ENCODE results near the gene RPL22.

DNA sequence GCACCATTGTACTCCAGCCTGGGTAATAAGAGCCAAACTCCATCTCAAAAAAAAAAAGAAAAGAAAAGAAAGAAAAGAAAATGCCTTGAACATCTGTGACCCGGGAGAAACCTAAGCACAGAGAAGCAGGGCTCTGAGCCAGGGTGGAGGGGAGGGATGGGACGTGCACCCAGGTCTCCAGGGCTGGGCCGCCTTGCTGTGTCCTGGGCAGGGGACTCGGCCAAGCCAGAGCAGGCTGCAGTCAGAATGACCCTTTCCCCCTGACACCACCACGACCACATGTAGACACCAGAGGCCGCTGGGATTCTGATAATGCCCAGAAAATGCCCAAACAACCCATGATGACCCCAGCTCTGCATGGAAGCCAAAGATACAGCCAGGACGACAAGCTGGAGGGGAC is 37.1 kb downstream of the RPL22 start:
- TF ChIP-seq, protein P1, sequence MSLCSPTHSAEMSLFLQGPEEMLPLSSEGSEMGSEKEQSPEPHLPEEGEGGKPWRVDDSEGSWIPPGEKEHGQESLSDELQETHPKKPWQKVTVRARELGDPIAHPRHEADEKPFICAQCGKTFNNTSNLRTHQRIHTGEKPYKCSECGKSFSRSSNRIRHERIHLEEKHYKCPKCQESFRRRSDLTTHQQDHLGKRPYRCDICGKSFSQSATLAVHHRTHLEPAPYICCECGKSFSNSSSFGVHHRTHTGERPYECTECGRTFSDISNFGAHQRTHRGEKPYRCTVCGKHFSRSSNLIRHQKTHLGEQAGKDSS (CRISPR knock-in tag; IDR thresholded peaks at IDR 0.05; ENCODE audit: borderline replicate concordance, low read depth): no peak
- no peak for TF ChIP-seq SOX6 (IDR thresholded peaks at IDR 0.05)
- TF ChIP-seq SOX6 (CRISPR knock-in tag; IDR thresholded peaks at IDR 0.05): no peak
- TF ChIP-seq YY1 (IDR thresholded peaks at IDR 0.05; ENCODE audit: insufficient read depth, insufficient replicate concordance, low read depth, low read length): no peak
- TF ChIP-seq EP300 (IDR thresholded peaks at IDR 0.05; ENCODE audit: low read depth in 2 of 2, low read length in 2 of 2): no peak
- no peak for TF ChIP-seq EP300 (CRISPR knock-in tag; IDR thresholded peaks at IDR 0.05; ENCODE audit: borderline replicate concordance)
- TF ChIP-seq, protein P2, sequence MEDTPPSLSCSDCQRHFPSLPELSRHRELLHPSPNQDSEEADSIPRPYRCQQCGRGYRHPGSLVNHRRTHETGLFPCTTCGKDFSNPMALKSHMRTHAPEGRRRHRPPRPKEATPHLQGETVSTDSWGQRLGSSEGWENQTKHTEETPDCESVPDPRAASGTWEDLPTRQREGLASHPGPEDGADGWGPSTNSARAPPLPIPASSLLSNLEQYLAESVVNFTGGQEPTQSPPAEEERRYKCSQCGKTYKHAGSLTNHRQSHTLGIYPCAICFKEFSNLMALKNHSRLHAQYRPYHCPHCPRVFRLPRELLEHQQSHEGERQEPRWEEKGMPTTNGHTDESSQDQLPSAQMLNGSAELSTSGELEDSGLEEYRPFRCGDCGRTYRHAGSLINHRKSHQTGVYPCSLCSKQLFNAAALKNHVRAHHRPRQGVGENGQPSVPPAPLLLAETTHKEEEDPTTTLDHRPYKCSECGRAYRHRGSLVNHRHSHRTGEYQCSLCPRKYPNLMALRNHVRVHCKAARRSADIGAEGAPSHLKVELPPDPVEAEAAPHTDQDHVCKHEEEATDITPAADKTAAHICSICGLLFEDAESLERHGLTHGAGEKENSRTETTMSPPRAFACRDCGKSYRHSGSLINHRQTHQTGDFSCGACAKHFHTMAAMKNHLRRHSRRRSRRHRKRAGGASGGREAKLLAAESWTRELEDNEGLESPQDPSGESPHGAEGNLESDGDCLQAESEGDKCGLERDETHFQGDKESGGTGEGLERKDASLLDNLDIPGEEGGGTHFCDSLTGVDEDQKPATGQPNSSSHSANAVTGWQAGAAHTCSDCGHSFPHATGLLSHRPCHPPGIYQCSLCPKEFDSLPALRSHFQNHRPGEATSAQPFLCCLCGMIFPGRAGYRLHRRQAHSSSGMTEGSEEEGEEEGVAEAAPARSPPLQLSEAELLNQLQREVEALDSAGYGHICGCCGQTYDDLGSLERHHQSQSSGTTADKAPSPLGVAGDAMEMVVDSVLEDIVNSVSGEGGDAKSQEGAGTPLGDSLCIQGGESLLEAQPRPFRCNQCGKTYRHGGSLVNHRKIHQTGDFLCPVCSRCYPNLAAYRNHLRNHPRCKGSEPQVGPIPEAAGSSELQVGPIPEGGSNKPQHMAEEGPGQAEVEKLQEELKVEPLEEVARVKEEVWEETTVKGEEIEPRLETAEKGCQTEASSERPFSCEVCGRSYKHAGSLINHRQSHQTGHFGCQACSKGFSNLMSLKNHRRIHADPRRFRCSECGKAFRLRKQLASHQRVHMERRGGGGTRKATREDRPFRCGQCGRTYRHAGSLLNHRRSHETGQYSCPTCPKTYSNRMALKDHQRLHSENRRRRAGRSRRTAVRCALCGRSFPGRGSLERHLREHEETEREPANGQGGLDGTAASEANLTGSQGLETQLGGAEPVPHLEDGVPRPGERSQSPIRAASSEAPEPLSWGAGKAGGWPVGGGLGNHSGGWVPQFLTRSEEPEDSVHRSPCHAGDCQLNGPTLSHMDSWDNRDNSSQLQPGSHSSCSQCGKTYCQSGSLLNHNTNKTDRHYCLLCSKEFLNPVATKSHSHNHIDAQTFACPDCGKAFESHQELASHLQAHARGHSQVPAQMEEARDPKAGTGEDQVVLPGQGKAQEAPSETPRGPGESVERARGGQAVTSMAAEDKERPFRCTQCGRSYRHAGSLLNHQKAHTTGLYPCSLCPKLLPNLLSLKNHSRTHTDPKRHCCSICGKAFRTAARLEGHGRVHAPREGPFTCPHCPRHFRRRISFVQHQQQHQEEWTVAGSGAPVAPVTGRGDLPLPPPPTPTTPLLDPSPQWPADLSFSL (CRISPR knock-in tag; IDR thresholded peaks at IDR 0.05): no peak
- no peak for TF ChIP-seq IRF2 (CRISPR knock-in tag; IDR thresholded peaks at IDR 0.05)
- TF ChIP-seq POLR2AphosphoS5 (IDR thresholded peaks at IDR 0.05; ENCODE audit: low read depth, low read length): no peak
- TF ChIP-seq, protein P3, sequence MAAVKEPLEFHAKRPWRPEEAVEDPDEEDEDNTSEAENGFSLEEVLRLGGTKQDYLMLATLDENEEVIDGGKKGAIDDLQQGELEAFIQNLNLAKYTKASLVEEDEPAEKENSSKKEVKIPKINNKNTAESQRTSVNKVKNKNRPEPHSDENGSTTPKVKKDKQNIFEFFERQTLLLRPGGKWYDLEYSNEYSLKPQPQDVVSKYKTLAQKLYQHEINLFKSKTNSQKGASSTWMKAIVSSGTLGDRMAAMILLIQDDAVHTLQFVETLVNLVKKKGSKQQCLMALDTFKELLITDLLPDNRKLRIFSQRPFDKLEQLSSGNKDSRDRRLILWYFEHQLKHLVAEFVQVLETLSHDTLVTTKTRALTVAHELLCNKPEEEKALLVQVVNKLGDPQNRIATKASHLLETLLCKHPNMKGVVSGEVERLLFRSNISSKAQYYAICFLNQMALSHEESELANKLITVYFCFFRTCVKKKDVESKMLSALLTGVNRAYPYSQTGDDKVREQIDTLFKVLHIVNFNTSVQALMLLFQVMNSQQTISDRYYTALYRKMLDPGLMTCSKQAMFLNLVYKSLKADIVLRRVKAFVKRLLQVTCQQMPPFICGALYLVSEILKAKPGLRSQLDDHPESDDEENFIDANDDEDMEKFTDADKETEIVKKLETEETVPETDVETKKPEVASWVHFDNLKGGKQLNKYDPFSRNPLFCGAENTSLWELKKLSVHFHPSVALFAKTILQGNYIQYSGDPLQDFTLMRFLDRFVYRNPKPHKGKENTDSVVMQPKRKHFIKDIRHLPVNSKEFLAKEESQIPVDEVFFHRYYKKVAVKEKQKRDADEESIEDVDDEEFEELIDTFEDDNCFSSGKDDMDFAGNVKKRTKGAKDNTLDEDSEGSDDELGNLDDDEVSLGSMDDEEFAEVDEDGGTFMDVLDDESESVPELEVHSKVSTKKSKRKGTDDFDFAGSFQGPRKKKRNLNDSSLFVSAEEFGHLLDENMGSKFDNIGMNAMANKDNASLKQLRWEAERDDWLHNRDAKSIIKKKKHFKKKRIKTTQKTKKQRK (IDR thresholded peaks at IDR 0.05; ENCODE audit: low read length): no peak
- TF ChIP-seq BHLHE40 (IDR thresholded peaks at IDR 0.05; ENCODE audit: low read length): no peak
- TF ChIP-seq NFE2L1 (CRISPR knock-in tag; IDR thresholded peaks at IDR 0.05; ENCODE audit: borderline replicate concordance): no peak
- TF ChIP-seq RAD21 (CRISPR knock-in tag; IDR thresholded peaks at IDR 0.05): no peak
- TF ChIP-seq, protein P4, sequence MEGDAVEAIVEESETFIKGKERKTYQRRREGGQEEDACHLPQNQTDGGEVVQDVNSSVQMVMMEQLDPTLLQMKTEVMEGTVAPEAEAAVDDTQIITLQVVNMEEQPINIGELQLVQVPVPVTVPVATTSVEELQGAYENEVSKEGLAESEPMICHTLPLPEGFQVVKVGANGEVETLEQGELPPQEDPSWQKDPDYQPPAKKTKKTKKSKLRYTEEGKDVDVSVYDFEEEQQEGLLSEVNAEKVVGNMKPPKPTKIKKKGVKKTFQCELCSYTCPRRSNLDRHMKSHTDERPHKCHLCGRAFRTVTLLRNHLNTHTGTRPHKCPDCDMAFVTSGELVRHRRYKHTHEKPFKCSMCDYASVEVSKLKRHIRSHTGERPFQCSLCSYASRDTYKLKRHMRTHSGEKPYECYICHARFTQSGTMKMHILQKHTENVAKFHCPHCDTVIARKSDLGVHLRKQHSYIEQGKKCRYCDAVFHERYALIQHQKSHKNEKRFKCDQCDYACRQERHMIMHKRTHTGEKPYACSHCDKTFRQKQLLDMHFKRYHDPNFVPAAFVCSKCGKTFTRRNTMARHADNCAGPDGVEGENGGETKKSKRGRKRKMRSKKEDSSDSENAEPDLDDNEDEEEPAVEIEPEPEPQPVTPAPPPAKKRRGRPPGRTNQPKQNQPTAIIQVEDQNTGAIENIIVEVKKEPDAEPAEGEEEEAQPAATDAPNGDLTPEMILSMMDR (CRISPR knock-in tag; IDR thresholded peaks at IDR 0.05): no peak
- TF ChIP-seq NR3C1 (CRISPR knock-in tag; IDR thresholded peaks at IDR 0.05): no peak
